SKM-1 treated with dmso at 0.1 percent for 144 hours (cell line): ENCODE measurements around the gene CYP46A1.

Experiments used
- DNase-seq: peaks from one replicate; lab custom pipeline; 2025; ENCODE audit not compliant: unreplicated experiment; lab: John Stamatoyannopoulos, UW

CYP46A1 gene

GRCh38 chr14:99686557-99687283 lies 2.6 kb downstream of the CYP46A1 start:
- DNase-seq: no peak

GRCh38 chr14:99687284-99688209 lies 3.4 kb downstream of the CYP46A1 start:
- no peak for DNase-seq

- no peak for DNase-seq
These were observed 4.1 kb downstream of the CYP46A1 start for GRCh38 chr14:99688210-99688581.

GRCh38 chr14:99688629-99689028 lies 4.5 kb downstream of the CYP46A1 start:
- no peak for DNase-seq

- DNase-seq: no peak
These were observed 5.5 kb downstream of the CYP46A1 start for GRCh38 chr14:99689266-99690236.

GRCh38 chr14:99690636-99691035 lies 6.5 kb downstream of the CYP46A1 start:
- no peak for DNase-seq

- DNase-seq: no peak
These were observed 7.2 kb downstream of the CYP46A1 start for GRCh38 chr14:99691111-99691885.

- DNase-seq: no peak
These were observed 9.8 kb downstream of the CYP46A1 start for GRCh38 chr14:99693918-99694317.

- no peak for DNase-seq
These were observed 12.8 kb downstream of the CYP46A1 start for GRCh38 chr14:99696929-99697328.

GRCh38 chr14:99698236-99698635 lies 14.1 kb downstream of the CYP46A1 start:
- no peak for DNase-seq

- no peak for DNase-seq
These were observed 14.5 kb downstream of the CYP46A1 start for GRCh38 chr14:99698642-99699041.

- DNase-seq: no peak
These were observed 15.1 kb downstream of the CYP46A1 start for GRCh38 chr14:99699085-99699760.

- DNase-seq: no peak
These were observed 15.8 kb downstream of the CYP46A1 start for GRCh38 chr14:99699861-99700260.

GRCh38 chr14:99700379-99700778 lies 16.3 kb downstream of the CYP46A1 start:
- no peak for DNase-seq

- no peak for DNase-seq
These were observed 17.2 kb downstream of the CYP46A1 start for GRCh38 chr14:99701260-99701659.

GRCh38 chr14:99702115-99702514 lies 18.0 kb downstream of the CYP46A1 start:
- no peak for DNase-seq

GRCh38 chr14:99703381-99703780 lies 19.3 kb downstream of the CYP46A1 start:
- no peak for DNase-seq

- no peak for DNase-seq
These were observed 19.9 kb downstream of the CYP46A1 start for GRCh38 chr14:99704037-99704436.

- no peak for DNase-seq
These were observed 22.2 kb downstream of the CYP46A1 start for GRCh38 chr14:99706107-99706900.
